Karpas-422 (cell line): Measurements from ENCODE around the gene CALML5. TPM values are rescaled to one million over a fixed set of nuclear protein-coding genes. Genes with fewer than 3 reads are reported as not detected.

Source experiments
- DNase-seq: peaks from one replicate; pipeline ENCODE4 v3.0.0-alpha.2; 2015
- H2AFZ ChIP-seq: fragments of 200-600 bp; sonication (generic); 2 replicates; pipeline ENCODE4 v1.6.1; 2014; ENCODE audit warnings: antibody characterized with exemption, low read length, mixed read lengths
- H3K27ac ChIP-seq: fragments of 200-600 bp; sonication (generic); 2 replicates; pipeline ENCODE4 v1.5.1; 2014; ENCODE audit warnings: mild to moderate bottlenecking, low read length, moderate library complexity
- H3K27me3 ChIP-seq: fragments of 200-600 bp; sonication (generic); 2 replicates; pipeline ENCODE4 v1.6.1; 2014; ENCODE audit warnings: low read length, mixed read lengths
- H3K36me3 ChIP-seq: fragments of 200-600 bp; sonication (generic); 2 replicates; pipeline ENCODE4 v1.6.1; 2014; ENCODE audit warnings: low read length, mixed read lengths; ENCODE audit not compliant: insufficient read depth
- H3K4me1 ChIP-seq: fragments of 200-600 bp; sonication (generic); 2 replicates; pipeline ENCODE4 v1.6.1; 2014; ENCODE audit warnings: mild to moderate bottlenecking, low read length, mixed read lengths
- H3K4me2 ChIP-seq: fragments of 200-600 bp; sonication (generic); 2 replicates; pipeline ENCODE4 v1.6.1; 2014; ENCODE audit warnings: low read length, low read depth, mild to moderate bottlenecking; ENCODE audit not compliant: poor library complexity, severe bottlenecking
- H3K4me3 ChIP-seq: fragments of 200-600 bp; sonication (generic); 2 replicates; pipeline ENCODE4 v1.5.1; 2014; ENCODE audit warnings: mild to moderate bottlenecking, antibody characterized with exemption, low read length, mixed read lengths
- H3K79me2 ChIP-seq: fragments of 200-600 bp; sonication (generic); 2 replicates; pipeline ENCODE4 v1.6.1; 2014; ENCODE audit warnings: mild to moderate bottlenecking, low read length, mixed read lengths
- H3K9ac ChIP-seq: fragments of 200-600 bp; sonication (generic); 2 replicates; pipeline ENCODE4 v1.6.0; 2014; ENCODE audit warnings: low read length
- H3K9me2 ChIP-seq: fragments of 200-600 bp; sonication (generic), shearing (Covaris generic); replicated peaks from 2 replicates; pipeline ENCODE4 v1.6.0; 2014; ENCODE audit warnings: mild to moderate bottlenecking, low read length, moderate library complexity; ENCODE audit not compliant: insufficient read depth
- H3K9me3 ChIP-seq: fragments of 300-700, 200-600 bp; sonication (generic); 2 replicates; pipeline ENCODE4 v1.6.1; 2014; ENCODE audit warnings: low read length, mixed read lengths
- H4K20me1 ChIP-seq: fragments of 200-600 bp; sonication (generic); 2 replicates; pipeline ENCODE4 v1.6.1; 2014; ENCODE audit warnings: mild to moderate bottlenecking, antibody characterized with exemption, low read length, low read depth; ENCODE audit not compliant: insufficient read depth
- total RNA-seq: library from RNA; depleted of rRNA; stranded (reverse); fragments of >200 nt; shearing (Covaris generic); gene quantifications from 2 replicates; pipeline ENCODE4 v1.2.3, GENCODE V29; 2014; ENCODE audit warnings: low replicate concordance

The CALML5 gene
- total RNA-seq, 1 experiment from 2014 or later = not detected

DNA sequence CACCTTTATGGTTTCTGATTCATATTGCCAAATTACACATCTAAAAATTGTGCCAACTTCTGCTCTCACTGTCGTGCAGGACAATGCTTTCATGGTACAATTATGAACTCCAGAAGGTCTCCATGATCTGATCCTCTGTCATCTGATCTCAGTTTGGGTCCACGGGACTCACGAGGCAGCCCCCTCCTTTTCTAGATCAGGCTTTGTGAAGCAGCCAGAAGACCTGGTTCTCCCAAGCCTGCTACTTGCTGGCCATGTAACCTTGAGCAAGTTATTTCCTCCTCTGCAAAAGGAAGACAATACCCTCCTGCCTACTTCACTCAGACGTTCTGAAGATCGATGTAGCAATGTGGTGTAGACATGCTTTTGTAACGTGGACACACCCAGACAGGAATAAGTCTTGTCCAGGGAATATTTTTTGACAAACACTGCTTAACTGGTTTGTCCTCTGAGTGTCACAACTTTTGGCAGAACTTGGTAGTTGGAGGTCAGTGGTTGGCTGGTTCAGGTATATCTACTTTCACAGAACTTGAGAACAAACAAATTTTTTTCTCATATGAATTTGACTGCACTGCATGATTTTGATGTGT, 44.9 kb upstream of the CALML5 start:
- no peak overlapping the region for H3K4me3 ChIP-seq
- no peaks in the 10 kb centered on the region for H3K36me3 ChIP-seq
- no peaks in the 10 kb centered on the region for H3K4me1 ChIP-seq
- no peaks in the 10 kb centered on the region for H4K20me1 ChIP-seq
- no peak overlapping the region for H3K4me2 ChIP-seq
- no peaks in the 10 kb centered on the region for H3K9me3 ChIP-seq
- no peak overlapping the region for H3K27ac ChIP-seq
- no peak overlapping the region for H2AFZ ChIP-seq
- no peaks in the 10 kb centered on the region for H3K27me3 ChIP-seq
- no peaks in the 10 kb centered on the region for H3K79me2 ChIP-seq
- H3K9ac ChIP-seq = no peak overlapping the region
- DNase-seq = no peak
- H3K9me2 ChIP-seq = no peaks in the 10 kb centered on the region

DNA sequence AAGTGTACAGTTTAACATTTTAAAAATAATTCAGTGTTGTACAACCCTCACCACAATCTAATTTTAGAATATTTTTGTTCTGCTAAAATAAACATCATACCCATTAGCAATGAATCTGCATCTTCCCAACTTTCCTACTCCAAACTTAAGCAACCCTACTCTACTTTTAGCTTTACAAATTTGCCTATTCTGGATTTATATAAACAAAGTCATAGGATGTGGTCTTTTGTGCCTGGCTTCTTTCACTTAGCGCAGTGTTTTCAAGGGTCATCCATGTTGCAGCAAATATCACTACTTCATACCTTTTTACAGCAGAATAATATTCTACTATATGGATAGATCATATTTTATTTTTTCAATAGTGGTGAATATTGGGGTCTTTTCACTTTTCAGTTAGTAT, 44.3 kb upstream of the CALML5 start:
- Histone ChIP-seq H3K4me3 (no peak overlapping the region), H2AFZ (no peak overlapping the region), H3K4me1 (no peaks in the 10 kb centered on the region), H3K79me2 (no peaks in the 10 kb centered on the region), H3K36me3 (no peaks in the 10 kb centered on the region), H3K9me3 (no peaks in the 10 kb centered on the region), H4K20me1 (no peaks in the 10 kb centered on the region), H3K27me3 (no peaks in the 10 kb centered on the region), H3K9me2 (no peaks in the 10 kb centered on the region), H3K9ac (no peak overlapping the region), H3K27ac (no peak overlapping the region), H3K4me2 (no peak overlapping the region)
- DNase-seq = no peak

DNA sequence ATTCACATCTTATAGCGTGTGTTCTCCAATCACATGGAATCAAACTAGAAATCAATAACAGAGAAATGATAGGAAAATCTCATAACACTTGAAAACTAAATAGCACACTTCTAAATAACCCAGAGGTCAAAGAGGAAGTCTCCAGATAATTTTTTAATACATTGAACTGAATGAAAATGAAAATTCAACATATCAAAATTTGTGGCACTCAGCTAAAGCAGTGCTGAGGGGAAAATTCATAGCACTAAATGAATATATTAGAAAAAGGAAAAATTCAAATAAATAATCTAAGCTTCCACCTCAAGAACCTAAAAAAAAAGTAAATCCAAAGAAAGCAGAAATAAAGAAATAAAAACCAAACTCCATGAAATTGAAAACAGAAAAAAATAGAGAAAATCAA, 42.7 kb upstream of the CALML5 start:
- Histone ChIP-seq H3K27ac (no peak overlapping the region), H3K36me3 (no peaks in the 10 kb centered on the region), H2AFZ (no peak overlapping the region), H3K79me2 (no peaks in the 10 kb centered on the region), H3K4me1 (no peaks in the 10 kb centered on the region), H3K9me3 (no peaks in the 10 kb centered on the region), H3K4me3 (no peak overlapping the region), H3K9ac (no peak overlapping the region), H3K9me2 (no peaks in the 10 kb centered on the region), H3K4me2 (no peak overlapping the region), H4K20me1 (no peaks in the 10 kb centered on the region), H3K27me3 (no peaks in the 10 kb centered on the region)
- no peak for DNase-seq

- Histone ChIP-seq H3K4me3 (no peak overlapping the region), H3K27me3 (no peaks in the 10 kb centered on the region), H2AFZ (no peak overlapping the region), H3K9me2 (no peaks in the 10 kb centered on the region), H4K20me1 (no peaks in the 10 kb centered on the region), H3K9ac (no peak overlapping the region), H3K9me3 (no peaks in the 10 kb centered on the region), H3K79me2 (no peaks in the 10 kb centered on the region), H3K4me2 (no peak overlapping the region), H3K4me1 (no peaks in the 10 kb centered on the region), H3K27ac (no peak overlapping the region), H3K36me3 (no peaks in the 10 kb centered on the region)
- no peak for DNase-seq
Observed at GRCh38 chr10:5540891-5541290, 41.5 kb upstream of the CALML5 start.

GRCh38 chr10:5540080-5540479, 40.7 kb upstream of the CALML5 start:
- no peak overlapping the region for H3K27ac ChIP-seq
- no peak overlapping the region for H3K9ac ChIP-seq
- H3K9me3 ChIP-seq = no peaks in the 10 kb centered on the region
- no peak overlapping the region for H3K4me3 ChIP-seq
- no peaks in the 10 kb centered on the region for H3K9me2 ChIP-seq
- H3K4me2 ChIP-seq = no peak overlapping the region
- H3K27me3 ChIP-seq = no peaks in the 10 kb centered on the region
- no peak overlapping the region for H2AFZ ChIP-seq
- H3K36me3 ChIP-seq = no peaks in the 10 kb centered on the region
- DNase-seq = no peak
- H4K20me1 ChIP-seq = no peaks in the 10 kb centered on the region
- H3K4me1 ChIP-seq = no peaks in the 10 kb centered on the region
- no peaks in the 10 kb centered on the region for H3K79me2 ChIP-seq

GRCh38 chr10:5538892-5539651, 39.7 kb upstream of the CALML5 start:
- H3K79me2 ChIP-seq = no peaks in the 10 kb centered on the region
- no peak overlapping the region for H3K27ac ChIP-seq
- H3K4me3 ChIP-seq = no peak overlapping the region
- H3K36me3 ChIP-seq = no peaks in the 10 kb centered on the region
- no peaks in the 10 kb centered on the region for H3K27me3 ChIP-seq
- H3K9ac ChIP-seq = no peak overlapping the region
- no peaks in the 10 kb centered on the region for H3K4me1 ChIP-seq
- no peak overlapping the region for H2AFZ ChIP-seq
- H3K4me2 ChIP-seq = no peak overlapping the region
- H3K9me2 ChIP-seq = no peaks in the 10 kb centered on the region
- H3K9me3 ChIP-seq = no peaks in the 10 kb centered on the region
- H4K20me1 ChIP-seq = no peaks in the 10 kb centered on the region
- no peak for DNase-seq

- Histone ChIP-seq H2AFZ (no peak overlapping the region), H3K9me2 (no peaks in the 10 kb centered on the region), H3K9me3 (no peaks in the 10 kb centered on the region), H4K20me1 (no peaks in the 10 kb centered on the region), H3K27me3 (no peaks in the 10 kb centered on the region), H3K27ac (no peak overlapping the region), H3K9ac (no peak overlapping the region), H3K79me2 (no peaks in the 10 kb centered on the region), H3K4me1 (no peaks in the 10 kb centered on the region), H3K36me3 (no peaks in the 10 kb centered on the region), H3K4me3 (no peak overlapping the region), H3K4me2 (no peak overlapping the region)
- DNase-seq = no peak
Observed at GRCh38 chr10:5538446-5538845, 39.1 kb upstream of the CALML5 start.

GRCh38 chr10:5537684-5538083, 38.3 kb upstream of the CALML5 start:
- Histone ChIP-seq H3K27me3 (no peaks in the 10 kb centered on the region), H3K9ac (no peak overlapping the region), H3K4me2 (no peak overlapping the region), H3K4me1 (no peaks in the 10 kb centered on the region), H3K9me2 (no peaks in the 10 kb centered on the region), H3K79me2 (no peaks in the 10 kb centered on the region), H2AFZ (no peak overlapping the region), H3K9me3 (no peaks in the 10 kb centered on the region), H3K27ac (no peak overlapping the region), H4K20me1 (no peaks in the 10 kb centered on the region), H3K36me3 (no peaks in the 10 kb centered on the region), H3K4me3 (no peak overlapping the region)
- DNase-seq = no peak
